Raji (cell line): ENCODE data around the gene ARMH3.

Experiments used
- POLR2A ChIP-seq: IDR thresholded peaks from 2 replicates; pipeline ENCODE4 v1.6.1; 2011; ENCODE audit warnings: low read depth, low read length, control low read depth; ENCODE audit not compliant: insufficient read depth

The ARMH3 gene

GRCh38 chr10:102065561-102066398 is 9.8 kb upstream of the ARMH3 start:
- TF ChIP-seq POLR2A: no peak

- peak; percentile 85 for TF ChIP-seq POLR2A
Observed at GRCh38 chr10:102064868-102065560, 9.0 kb upstream of the ARMH3 start, which contains the start of gene HPS6. HPS6 (plus strand) TSS chr10:102065349; CDS start chr10:102065475, 126 bp downstream.

GRCh38 chr10:102064503-102064867 is 8.5 kb upstream of the ARMH3 start:
- TF ChIP-seq POLR2A: no peak

GRCh38 chr10:102059987-102060386 is 4.0 kb upstream of the ARMH3 start:
- no peak for TF ChIP-seq POLR2A

GRCh38 chr10:102046095-102046494 is 9.9 kb downstream of the ARMH3 start:
- TF ChIP-seq POLR2A: no peak

- TF ChIP-seq POLR2A: no peak
Observed at GRCh38 chr10:102045292-102045691, 10.7 kb downstream of the ARMH3 start.

GRCh38 chr10:102040305-102041050 is 15.5 kb downstream of the ARMH3 start:
- no peak for TF ChIP-seq POLR2A

- no peak for TF ChIP-seq POLR2A
Observed at GRCh38 chr10:102038410-102038809, 17.6 kb downstream of the ARMH3 start.

GRCh38 chr10:102033787-102034186 is 22.2 kb downstream of the ARMH3 start:
- TF ChIP-seq POLR2A: no peak

GRCh38 chr10:102027261-102027660 is 28.7 kb downstream of the ARMH3 start:
- no peak for TF ChIP-seq POLR2A

- TF ChIP-seq POLR2A: no peak
Observed at GRCh38 chr10:102024799-102025198, 31.2 kb downstream of the ARMH3 start.

GRCh38 chr10:102020938-102021337 is 35.0 kb downstream of the ARMH3 start:
- TF ChIP-seq POLR2A: no peak

GRCh38 chr10:102017295-102017694 is 38.7 kb downstream of the ARMH3 start:
- TF ChIP-seq POLR2A: no peak

- no peak for TF ChIP-seq POLR2A
Observed at GRCh38 chr10:102016416-102016815, 39.6 kb downstream of the ARMH3 start.

- TF ChIP-seq POLR2A: no peak
Observed at GRCh38 chr10:102010961-102011360, 45.0 kb downstream of the ARMH3 start.
